Body of pancreas (tissue), 4 donors: Measurements from ENCODE around the gene GRM8. TPM values are rescaled to one million over a fixed set of nuclear protein-coding genes. Genes with fewer than 3 reads are reported as not detected.

Experiments used
- ATAC-seq: fragments of 150-250 bp; one replicate; pipeline ENCODE4 v1.9.1; 2016
- DNase-seq, 4 donors: peaks; one replicate each; pipeline ENCODE4 v3.0.0-alpha.2; 2019
- H3K27ac ChIP-seq, 4 donors: fragments of 200-600 bp; sonication (generic); 1 replicate in 3 of 4; 2 replicates in 1 of 4; pipeline versions ENCODE4 v1.5.1 to v1.6.1; 2016 to 2019; ENCODE audit warnings: mild to moderate bottlenecking in 1 of 4, mixed read lengths in 1 of 4, moderate library complexity in 1 of 4
- H3K27me3 ChIP-seq, 2 donors: fragments of 200-600 bp; sonication (generic); one replicate each; pipeline ENCODE4 v1.6.0; 2016; ENCODE audit warnings: mild to moderate bottlenecking in 1 of 2
- H3K36me3 ChIP-seq, 2 donors: fragments of 200-600 bp; sonication (generic); replicated peaks in 1 of 2; 2 replicates each; pipeline ENCODE4 v1.5.1; 2016; ENCODE audit warnings: low read depth in 2 of 2; ENCODE audit not compliant: insufficient read depth in 1 of 2
- H3K4me1 ChIP-seq: fragments of 200-600 bp; sonication (generic); one replicate; pipeline ENCODE4 v1.6.0; 2016
- H3K4me3 ChIP-seq, 2 donors: fragments of 200-600 bp; sonication (generic); 1 replicate in 1 of 2; 2 replicates in 1 of 2; pipeline ENCODE4 v1.5.1; 2016 to 2019
- H3K9me3 ChIP-seq, 3 donors: fragments of 200-600 bp; sonication (generic); 1 replicate in 2 of 3; 2 replicates in 1 of 3; pipeline ENCODE4 v1.5.1; 2016
- POLR2A ChIP-seq, 3 donors: fragments of 450-650 bp; IDR thresholded peaks; one replicate each; pipeline ENCODE4 v1.6.1; 2016; ENCODE audit warnings: antibody characterized with exemption in 3 of 3, mild to moderate bottlenecking in 2 of 3
- WGBS, 2 donors: methylation state at CpG; one replicate each; pipeline ENCODE4 v1.1.5; 2017; 5-methylcytosine and 5-hydroxymethylcytosine counted together
- intact Hi-C: fragments of 100-400 bp; cut with DNase I; formaldehyde crosslinking; loops from one replicate; pipeline ENCODE4 v1.15.1; 2023
- total RNA-seq, 2 donors: library from RNA; depleted of rRNA; stranded (reverse); fragments of >200 nt; gene quantifications; one replicate each; pipeline ENCODE4 v1.1.0, GENCODE V29; 2016
- TF ChIP-seq, protein P1 (sequence below), 7 experiments: fragments of 450-650 bp in 4 of 7; fragments of 200-600 bp in 3 of 7; sonication (generic) in 3 of 7; IDR thresholded peaks; one replicate each; pipeline ENCODE4 v1.5.1; 2016 to 2019; ENCODE audit warnings: antibody characterized with exemption in 7 of 7

Gene GRM8
- total RNA-seq, 2 donors from 2014 or later: 2.3 TPM; not detected in 1

DNA sequence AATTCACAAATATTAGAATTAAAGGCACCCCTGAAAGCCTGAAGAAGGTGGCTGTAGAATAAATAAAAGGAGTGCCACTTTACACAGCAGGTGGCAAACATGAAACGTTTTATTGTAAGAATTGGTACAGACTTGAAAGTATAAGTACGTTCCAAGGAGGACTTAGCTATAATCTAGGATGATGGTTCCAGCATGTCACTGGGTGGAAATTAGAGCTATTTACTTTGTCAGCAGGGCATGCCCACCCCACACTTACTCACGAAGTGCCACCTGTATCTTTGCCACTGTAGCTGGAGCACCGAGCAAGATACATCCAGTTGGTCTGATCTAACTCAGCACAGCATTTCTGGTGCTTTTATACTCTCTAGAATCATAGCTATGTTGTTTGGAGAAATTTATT, 97.8 kb downstream of the GRM8 start:
- no peak overlapping the region for H3K27ac ChIP-seq
- H3K27me3 ChIP-seq: no peaks in the 10 kb centered on the region
- intact Hi-C loops: no loop called here
- no peak for ATAC-seq
- no peaks in the 10 kb centered on the region for H3K36me3 ChIP-seq
- no peak overlapping the region for H3K4me3 ChIP-seq
- no peaks in the 10 kb centered on the region for H3K4me1 ChIP-seq
- WGBS, 2 donors: 75 to 81% methylated on average over 4 of the region's 4 CpGs
- H3K9me3 ChIP-seq: no peaks in the 10 kb centered on the region
- TF ChIP-seq POLR2A (IDR thresholded peaks at IDR 0.05): no peak
- TF ChIP-seq, protein P1, sequence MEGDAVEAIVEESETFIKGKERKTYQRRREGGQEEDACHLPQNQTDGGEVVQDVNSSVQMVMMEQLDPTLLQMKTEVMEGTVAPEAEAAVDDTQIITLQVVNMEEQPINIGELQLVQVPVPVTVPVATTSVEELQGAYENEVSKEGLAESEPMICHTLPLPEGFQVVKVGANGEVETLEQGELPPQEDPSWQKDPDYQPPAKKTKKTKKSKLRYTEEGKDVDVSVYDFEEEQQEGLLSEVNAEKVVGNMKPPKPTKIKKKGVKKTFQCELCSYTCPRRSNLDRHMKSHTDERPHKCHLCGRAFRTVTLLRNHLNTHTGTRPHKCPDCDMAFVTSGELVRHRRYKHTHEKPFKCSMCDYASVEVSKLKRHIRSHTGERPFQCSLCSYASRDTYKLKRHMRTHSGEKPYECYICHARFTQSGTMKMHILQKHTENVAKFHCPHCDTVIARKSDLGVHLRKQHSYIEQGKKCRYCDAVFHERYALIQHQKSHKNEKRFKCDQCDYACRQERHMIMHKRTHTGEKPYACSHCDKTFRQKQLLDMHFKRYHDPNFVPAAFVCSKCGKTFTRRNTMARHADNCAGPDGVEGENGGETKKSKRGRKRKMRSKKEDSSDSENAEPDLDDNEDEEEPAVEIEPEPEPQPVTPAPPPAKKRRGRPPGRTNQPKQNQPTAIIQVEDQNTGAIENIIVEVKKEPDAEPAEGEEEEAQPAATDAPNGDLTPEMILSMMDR (IDR thresholded peaks at IDR 0.05): no peak
- no peak for DNase-seq

- no peak for DNase-seq
- Histone ChIP-seq H3K27ac (no peak overlapping the region), H3K4me1 (no peaks in the 10 kb centered on the region), H3K9me3 (no peaks in the 10 kb centered on the region), H3K36me3 (no peaks in the 10 kb centered on the region), H3K27me3 (no peaks in the 10 kb centered on the region), H3K4me3 (no peak overlapping the region)
- no peak for ATAC-seq
- TF ChIP-seq, protein P1 (IDR thresholded peaks at IDR 0.05): no peak
- no peak for TF ChIP-seq POLR2A (IDR thresholded peaks at IDR 0.05)
- intact Hi-C loops: no loop called here
- WGBS, 2 donors: 76 to 78% methylated on average over 3 of the region's 3 CpGs
Measured at GRCh38 chr7:127154101-127154500, 98.6 kb downstream of the GRM8 start.

- intact Hi-C loops: no loop called here
- 89 to 92% methylated on average over 3 of the region's 3 CpGs for WGBS, 2 donors
Measured at GRCh38 chr7:127153315-127153714, 99.4 kb downstream of the GRM8 start.

GRCh38 chr7:127152423-127152822, 100.3 kb downstream of the GRM8 start:
- Histone ChIP-seq H3K27me3 (no peaks in the 10 kb centered on the region), H3K4me3 (no peak overlapping the region), H3K9me3 (no peaks in the 10 kb centered on the region), H3K4me1 (no peaks in the 10 kb centered on the region), H3K36me3 (no peaks in the 10 kb centered on the region), H3K27ac (no peak overlapping the region)
- TF ChIP-seq POLR2A (IDR thresholded peaks at IDR 0.05): no peak
- TF ChIP-seq, protein P1 (IDR thresholded peaks at IDR 0.05): no peak
- intact Hi-C loops: no loop called here
- DNase-seq (no peak), ATAC-seq (no peak)

More at GRCh38 chr7:127153315-127153714, 99.4 kb downstream of the GRM8 start:
- no peak for DNase-seq
- H3K27me3 ChIP-seq: no peaks in the 10 kb centered on the region
- ATAC-seq: no peak
- no peak overlapping the region for H3K27ac ChIP-seq
- H3K36me3 ChIP-seq: no peaks in the 10 kb centered on the region
- no peaks in the 10 kb centered on the region for H3K9me3 ChIP-seq
- no peak for TF ChIP-seq POLR2A (IDR thresholded peaks at IDR 0.05)
- TF ChIP-seq, protein P1 (IDR thresholded peaks at IDR 0.05): no peak
- no peaks in the 10 kb centered on the region for H3K4me1 ChIP-seq
- no peak overlapping the region for H3K4me3 ChIP-seq

DNA sequence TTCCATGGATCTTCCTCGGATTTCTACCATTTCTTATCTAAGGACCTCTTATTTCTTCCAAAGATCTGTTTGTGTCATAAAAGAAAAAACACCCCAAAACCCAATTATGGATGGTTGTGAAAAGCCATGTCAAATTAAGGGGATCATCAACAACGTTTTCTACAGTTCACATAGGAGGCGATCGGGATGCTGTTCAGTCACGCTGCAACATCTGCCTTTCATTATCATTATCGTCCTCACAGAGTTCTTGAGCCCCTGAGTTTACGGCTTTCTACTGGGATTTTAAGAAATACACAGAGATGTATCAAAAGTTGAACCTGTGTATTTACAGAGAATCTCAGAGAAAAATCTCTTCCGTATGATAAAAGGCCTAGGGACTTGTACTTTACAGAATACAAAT, 101.4 kb downstream of the GRM8 start:
- DNase-seq (no peak), ATAC-seq (no peak)
- TF ChIP-seq POLR2A (IDR thresholded peaks at IDR 0.05): no peak
- TF ChIP-seq, protein P1 (IDR thresholded peaks at IDR 0.05): no peak
- intact Hi-C loops: no loop called here
- Histone ChIP-seq H3K27me3 (no peaks in the 10 kb centered on the region), H3K4me3 (no peak overlapping the region), H3K4me1 (no peaks in the 10 kb centered on the region), H3K9me3 (no peaks in the 10 kb centered on the region), H3K36me3 (no peaks in the 10 kb centered on the region), H3K27ac (no peak overlapping the region)
- WGBS, 2 donors: 84 to 88% methylated on average over 8 of the region's 8 CpGs
